Subcutaneous adipose tissue (tissue), 4 donors: ENCODE results near the gene PGM5. TPM values are rescaled to one million over a fixed set of nuclear protein-coding genes. Genes with fewer than 3 reads are reported as not detected.

ENCODE experiments used
- total RNA-seq, 4 donors: library from RNA; depleted of rRNA; stranded (reverse); fragments of >200 nt; gene quantifications; one replicate each; pipeline ENCODE4 v1.1.0, GENCODE V29; 2016
- TF ChIP-seq, protein P1 (sequence below): fragments of 450-650 bp; IDR thresholded peaks from one replicate; pipeline ENCODE4 v1.5.1; 2016; ENCODE audit warnings: low read depth, mild to moderate bottlenecking, control low read depth, antibody characterized with exemption, moderate library complexity

Gene PGM5
- total RNA-seq, 4 donors from 2014 or later: 12.2 to 28.3 (median 20.9) TPM

DNA sequence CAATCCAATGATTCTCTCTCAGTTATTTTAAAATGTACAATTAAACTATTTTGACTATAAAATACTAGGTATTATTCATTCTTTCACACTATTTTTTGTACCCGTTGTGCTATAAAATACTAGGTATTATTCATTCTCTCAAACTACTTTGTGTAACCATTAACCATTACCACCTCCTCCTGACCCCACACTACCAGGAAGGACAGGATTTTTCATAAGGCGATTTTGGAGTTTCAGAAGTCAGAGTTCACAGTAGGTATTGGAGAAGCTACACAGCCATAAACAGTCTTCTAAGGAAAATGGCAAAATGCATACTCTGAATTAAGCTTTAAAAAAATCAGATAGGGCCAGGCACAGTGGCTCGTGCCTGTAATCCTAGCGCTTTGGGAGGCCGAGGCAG lies 219.4 kb downstream of the PGM5 start:
- TF ChIP-seq, protein P1, sequence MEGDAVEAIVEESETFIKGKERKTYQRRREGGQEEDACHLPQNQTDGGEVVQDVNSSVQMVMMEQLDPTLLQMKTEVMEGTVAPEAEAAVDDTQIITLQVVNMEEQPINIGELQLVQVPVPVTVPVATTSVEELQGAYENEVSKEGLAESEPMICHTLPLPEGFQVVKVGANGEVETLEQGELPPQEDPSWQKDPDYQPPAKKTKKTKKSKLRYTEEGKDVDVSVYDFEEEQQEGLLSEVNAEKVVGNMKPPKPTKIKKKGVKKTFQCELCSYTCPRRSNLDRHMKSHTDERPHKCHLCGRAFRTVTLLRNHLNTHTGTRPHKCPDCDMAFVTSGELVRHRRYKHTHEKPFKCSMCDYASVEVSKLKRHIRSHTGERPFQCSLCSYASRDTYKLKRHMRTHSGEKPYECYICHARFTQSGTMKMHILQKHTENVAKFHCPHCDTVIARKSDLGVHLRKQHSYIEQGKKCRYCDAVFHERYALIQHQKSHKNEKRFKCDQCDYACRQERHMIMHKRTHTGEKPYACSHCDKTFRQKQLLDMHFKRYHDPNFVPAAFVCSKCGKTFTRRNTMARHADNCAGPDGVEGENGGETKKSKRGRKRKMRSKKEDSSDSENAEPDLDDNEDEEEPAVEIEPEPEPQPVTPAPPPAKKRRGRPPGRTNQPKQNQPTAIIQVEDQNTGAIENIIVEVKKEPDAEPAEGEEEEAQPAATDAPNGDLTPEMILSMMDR: no peak

GRCh38 chr9:68577774-68578591 lies 221.6 kb downstream of the PGM5 start:
- TF ChIP-seq, protein P1: no peak

Other genes starting within 250 kb of the PGM5 start
- gene ZNG1C, start 114.6 kb upstream of the PGM5 start, total RNA-seq: 10 to 100 TPM; 17.1 to 25.2 (median 23.0) TPM
- not detected for gene FOXD4L3, start 53.7 kb upstream of the PGM5 start, total RNA-seq
- not detected for gene TMEM252, start 184.3 kb downstream of the PGM5 start, total RNA-seq